ENCODE data around the gene BICDL1.
A peak's percentile ranks its signal among the peaks of the same experiment; 100 is the strongest.

BICDL1 gene

GRCh38 chr12:120081641-120082040, 92.6 kb downstream of the BICDL1 start:
- no peak for DNase-seq (ENCODE audit: low read depth)

GRCh38 chr12:120085920-120086645, 97.0 kb downstream of the BICDL1 start:
- no peak for DNase-seq (ENCODE audit: low read depth)

- peak; percentile 99 for DNase-seq (ENCODE audit: low read depth)
These were observed 98.0 kb downstream of the BICDL1 start for GRCh38 chr12:120086801-120087621.

GRCh38 chr12:120089105-120089504, 100.1 kb downstream of the BICDL1 start:
- no peak for DNase-seq (ENCODE audit: low read depth)

DNA sequence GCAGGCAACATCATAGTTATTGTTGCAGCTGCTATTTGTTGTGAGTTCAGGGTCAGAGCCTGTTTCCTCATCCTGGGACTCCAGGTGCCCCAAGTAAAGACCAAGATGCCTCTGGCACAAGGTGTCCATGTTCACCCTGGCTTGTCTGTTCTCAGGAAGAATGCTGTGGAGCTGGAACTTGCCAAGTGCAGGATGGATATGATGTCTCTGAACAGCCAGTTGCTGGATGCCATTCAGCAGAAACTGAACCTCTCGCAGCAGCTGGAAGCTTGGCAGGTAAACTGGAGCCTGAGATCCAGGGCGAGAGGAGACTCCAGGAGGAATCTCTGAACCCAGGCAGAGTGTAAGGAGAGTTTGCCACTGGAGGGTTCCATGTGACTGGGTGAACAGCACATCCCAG, 100.8 kb downstream of the BICDL1 start:
- DNase-seq (ENCODE audit: low read depth): no peak

DNA sequence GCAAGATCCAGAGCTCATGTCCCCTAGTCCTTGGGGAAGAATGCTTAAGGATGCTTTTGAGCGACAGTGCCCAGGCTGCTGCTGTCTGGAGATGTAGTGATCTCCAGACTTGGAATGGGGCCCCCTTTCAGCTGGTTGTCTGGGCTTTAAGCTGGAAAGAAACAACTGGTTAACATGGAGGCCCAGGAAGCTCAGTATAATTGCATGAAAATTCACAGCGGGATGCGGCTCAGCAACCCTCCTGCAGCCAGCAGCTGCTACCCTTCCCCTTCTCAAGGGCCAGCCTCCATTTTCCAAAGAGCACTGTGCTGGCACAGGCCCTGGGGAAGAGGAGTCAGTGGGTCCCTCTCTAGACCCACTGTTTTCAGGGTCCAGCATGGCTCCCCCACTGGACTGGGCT, 101.2 kb downstream of the BICDL1 start:
- no peak for DNase-seq (ENCODE audit: low read depth)

GRCh38 chr12:120090626-120091295, 101.7 kb downstream of the BICDL1 start:
- no peak for DNase-seq (ENCODE audit: low read depth)

DNA sequence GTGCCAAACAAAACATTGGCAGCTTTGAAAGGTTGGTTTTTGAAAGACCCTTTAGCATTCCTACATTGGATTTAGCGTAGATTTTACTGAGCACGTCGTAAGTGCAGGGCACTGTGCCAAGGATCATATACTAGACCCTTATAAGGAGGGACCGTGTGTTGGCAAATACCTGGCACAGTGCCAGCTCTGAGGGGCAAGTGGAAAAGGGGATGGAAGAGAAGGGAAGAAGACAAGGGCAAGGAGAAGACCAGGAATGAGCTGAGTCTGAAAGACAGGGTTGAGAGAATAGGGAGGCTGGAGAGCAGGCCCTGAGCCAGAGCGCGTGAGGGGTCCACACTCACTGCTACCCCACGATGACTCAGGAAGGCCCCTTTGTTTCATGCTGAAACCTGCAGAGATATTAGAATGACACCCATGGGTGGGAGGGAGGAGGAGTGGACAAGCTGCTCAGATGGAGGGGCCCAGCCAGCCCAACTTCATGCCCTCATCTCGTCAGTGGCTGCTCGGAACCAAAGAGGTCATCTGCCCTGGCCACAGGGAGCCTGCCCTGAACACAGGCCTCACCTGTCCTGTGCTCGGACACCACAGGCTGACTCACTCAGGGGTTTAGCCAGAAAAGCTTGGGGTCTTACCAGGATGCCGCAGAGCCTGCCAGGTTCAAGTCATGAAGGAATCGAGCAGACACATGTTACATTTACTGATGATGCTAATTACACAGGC, 102.5 kb downstream of the BICDL1 start:
- no peak for DNase-seq (ENCODE audit: low read depth)

- DNase-seq (ENCODE audit: low read depth): no peak
These were observed 103.7 kb downstream of the BICDL1 start for GRCh38 chr12:120092551-120093335.

DNA sequence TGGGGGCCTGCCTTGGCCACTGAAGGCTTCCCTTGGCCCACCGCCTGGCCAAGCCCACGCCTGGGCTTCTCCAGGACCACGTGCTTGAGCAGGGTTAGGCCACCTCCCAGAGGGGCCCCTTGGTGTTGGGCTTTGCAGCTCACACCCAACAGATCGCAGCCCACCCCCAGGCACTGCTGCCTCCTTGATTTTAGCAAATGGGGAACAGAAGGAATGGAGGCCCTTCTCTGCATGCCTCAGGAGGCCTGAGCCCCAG, 104.2 kb downstream of the BICDL1 start:
- DNase-seq (ENCODE audit: low read depth): no peak

- DNase-seq (ENCODE audit: low read depth): no peak
These were observed 104.7 kb downstream of the BICDL1 start for GRCh38 chr12:120093592-120094355.

GRCh38 chr12:120094485-120094884, 105.4 kb downstream of the BICDL1 start:
- DNase-seq (ENCODE audit: low read depth): no peak

DNA sequence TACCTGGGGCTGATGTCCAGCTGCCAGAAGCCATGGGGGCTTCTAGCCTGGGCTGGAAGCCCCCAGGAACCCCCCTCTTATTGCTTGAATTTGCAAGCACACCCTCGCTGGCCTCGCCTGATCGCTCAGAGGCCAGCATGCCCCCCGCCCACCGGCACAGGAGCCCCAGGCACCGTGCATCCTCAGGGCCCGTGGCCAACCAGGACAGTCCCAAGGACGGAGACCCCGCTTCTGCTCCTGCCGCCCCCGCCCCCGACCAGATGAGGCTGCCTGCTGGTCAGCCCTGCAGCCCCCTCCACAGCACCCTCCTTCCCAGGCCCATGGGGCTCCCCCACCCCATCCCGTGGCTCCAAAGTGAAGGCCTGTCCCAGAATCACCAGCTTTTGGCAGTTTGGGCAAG, 106.3 kb downstream of the BICDL1 start:
- DNase-seq (ENCODE audit: low read depth): no peak

GRCh38 chr12:120095736-120096135, 106.7 kb downstream of the BICDL1 start:
- no peak for DNase-seq (ENCODE audit: low read depth)

- no peak for DNase-seq (ENCODE audit: low read depth)
These were observed 107.7 kb downstream of the BICDL1 start for GRCh38 chr12:120096671-120097202.

GRCh38 chr12:120098756-120099470, 109.9 kb downstream of the BICDL1 start:
- DNase-seq (ENCODE audit: low read depth): no peak

DNA sequence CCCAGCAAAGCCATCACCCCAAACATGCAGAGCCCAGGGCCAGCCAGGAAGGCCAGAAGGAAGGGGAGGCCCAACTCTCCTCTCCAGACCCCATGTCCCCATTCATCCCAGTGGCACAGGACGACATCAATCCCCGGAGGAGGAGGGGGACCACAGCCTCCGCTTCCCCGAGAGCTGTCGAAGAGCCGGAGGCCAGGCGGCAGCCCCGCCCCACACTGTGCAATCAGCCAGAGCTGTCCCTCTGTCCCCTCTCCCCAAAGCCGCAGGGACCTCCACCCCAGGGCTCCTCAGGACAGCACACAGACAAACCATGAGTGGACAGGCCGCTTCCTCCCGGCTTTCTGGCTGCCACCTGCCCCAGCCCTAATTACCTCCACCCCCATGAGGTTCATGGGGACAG, 110.7 kb downstream of the BICDL1 start:
- no peak for DNase-seq (ENCODE audit: low read depth)

DNA sequence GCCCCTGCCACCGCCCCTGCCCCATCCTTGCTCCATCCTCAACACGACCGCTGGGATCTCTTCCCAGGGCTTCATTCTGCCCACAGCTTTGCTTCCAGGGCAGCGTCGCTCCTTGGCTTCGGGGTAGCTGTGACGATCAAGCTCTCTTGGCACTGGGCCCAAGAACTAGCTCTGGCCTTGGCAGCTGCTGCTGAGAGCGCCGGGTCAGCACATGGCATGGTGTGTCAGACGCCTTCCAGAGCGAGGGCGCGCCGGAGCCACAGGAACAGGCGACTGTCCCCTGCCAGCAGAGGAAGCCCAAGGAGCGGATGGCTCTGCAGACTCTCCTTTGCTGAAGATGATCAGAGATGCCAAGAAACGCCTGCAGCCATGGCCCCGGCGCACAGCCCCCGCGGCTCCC, 111.6 kb downstream of the BICDL1 start:
- peak; percentile 15 for DNase-seq (ENCODE audit: low read depth)

GRCh38 chr12:120101182-120101581, 112.1 kb downstream of the BICDL1 start:
- no peak for DNase-seq (ENCODE audit: low read depth)

DNA sequence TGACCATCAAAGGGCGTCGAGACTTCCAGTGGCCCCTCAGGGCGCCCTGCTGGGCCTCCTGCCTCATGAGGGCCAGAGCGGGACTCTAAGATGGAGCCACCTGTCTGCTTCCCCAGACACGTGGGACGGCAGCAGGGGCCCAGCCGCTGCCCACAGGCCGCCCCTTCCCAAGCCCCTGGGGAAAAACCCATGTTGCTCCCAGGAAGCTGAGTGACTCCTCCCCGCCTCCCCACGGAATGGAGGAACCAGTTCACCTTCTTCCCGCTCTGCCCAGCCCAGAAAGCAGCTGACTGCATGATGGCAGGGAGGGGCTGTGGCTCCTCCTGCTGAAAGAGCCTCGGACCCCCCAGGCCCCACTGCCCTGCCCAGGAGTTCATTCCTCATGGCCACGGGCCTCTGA, 112.6 kb downstream of the BICDL1 start:
- DNase-seq (ENCODE audit: low read depth): no peak
